Liver (tissue), 9 donors: ENCODE measurements around the gene KCNJ10. TPM values are rescaled to one million over a fixed set of nuclear protein-coding genes. Genes with fewer than 3 reads are reported as not detected.

Source experiments
- DNase-seq: peaks from one replicate; pipeline ENCODE4 v3.0.0-alpha.2; 2017; ENCODE audit warnings: low spot score
- H3K27ac ChIP-seq, 2 donors: one replicate each; pipeline ENCODE4 v1.7.0; 2013; ENCODE audit warnings: inconsistent platforms in 2 of 2, low read length in 2 of 2, control low read depth in 1 of 2, low read depth in 1 of 2, mild to moderate bottlenecking in 1 of 2
- H3K27me3 ChIP-seq, 4 donors: one replicate each; pipeline versions ENCODE4 v1.6.1 to v1.7.0; 2013; ENCODE audit warnings: low read length in 3 of 4, inconsistent platforms in 1 of 4, mild to moderate bottlenecking in 1 of 4, moderate library complexity in 1 of 4; ENCODE audit not compliant: control insufficient read depth in 4 of 4, insufficient read depth in 4 of 4
- H3K36me3 ChIP-seq, 4 donors: one replicate each; pipeline versions ENCODE4 v1.6.1 to v1.7.0; 2013; ENCODE audit warnings: low read length in 3 of 4, mild to moderate bottlenecking in 3 of 4, low read depth in 1 of 4, moderate library complexity in 1 of 4; ENCODE audit not compliant: control insufficient read depth in 4 of 4, insufficient read depth in 3 of 4
- H3K4me1 ChIP-seq, 4 donors: one replicate each; pipeline versions ENCODE4 v1.6.1 to v1.7.0; 2013; ENCODE audit warnings: low read length in 3 of 4, mild to moderate bottlenecking in 3 of 4, moderate library complexity in 1 of 4; ENCODE audit not compliant: control insufficient read depth in 4 of 4, insufficient read depth in 4 of 4
- H3K4me3 ChIP-seq, 3 donors: one replicate each; pipeline versions ENCODE4 v1.6.1 to v1.7.0; 2013; ENCODE audit warnings: low read length in 3 of 3, control low read depth in 1 of 3, low read depth in 1 of 3, mild to moderate bottlenecking in 1 of 3
- H3K9ac ChIP-seq, 2 donors: one replicate each; pipeline ENCODE4 v1.7.0; 2013; ENCODE audit warnings: low read length in 2 of 2, mild to moderate bottlenecking in 2 of 2, moderate library complexity in 2 of 2, control low read depth in 1 of 2, low read depth in 1 of 2
- H3K9me3 ChIP-seq, 4 donors: one replicate each; pipeline versions ENCODE4 v1.6.1 to v1.7.0; 2013; ENCODE audit warnings: low read length in 3 of 4; ENCODE audit not compliant: control insufficient read depth in 4 of 4
- ATF3 ChIP-seq: IDR thresholded peaks from 2 replicates; pipeline ENCODE4 v1.6.1; 2016; ENCODE audit warnings: antibody characterized with exemption
- CTCF ChIP-seq: fragments of 150-350 bp; IDR thresholded peaks from 2 replicates; pipeline ENCODE4 v1.5.1; 2017; ENCODE audit warnings: improper control_type of control experiment, low read depth, low read length; ENCODE audit not compliant: missing input control
- EGR1 ChIP-seq, 2 donors: IDR thresholded peaks; 2 replicates each; pipeline ENCODE4 v1.6.1; 2016 to 2018; ENCODE audit warnings: antibody characterized with exemption in 2 of 2, low read depth in 2 of 2
- FOXA1 ChIP-seq: IDR thresholded peaks from 2 replicates; pipeline ENCODE4 v1.6.1; 2016; ENCODE audit warnings: antibody characterized with exemption
- FOXA2 ChIP-seq: IDR thresholded peaks from 2 replicates; pipeline ENCODE4 v1.6.1; 2016; ENCODE audit warnings: antibody characterized with exemption
- GABPA ChIP-seq, 2 donors: IDR thresholded peaks in 1 of 2; conservative IDR thresholded peaks in 1 of 2; 2 replicates each; pipeline ENCODE4 v1.6.1; 2016; ENCODE audit warnings: antibody characterized with exemption in 2 of 2, mild to moderate bottlenecking in 1 of 2, moderate library complexity in 1 of 2
- HNF4A ChIP-seq, 2 donors: conservative IDR thresholded peaks; 2 replicates each; pipeline ENCODE4 v1.6.1; 2016; ENCODE audit warnings: antibody characterized with exemption in 2 of 2, mild to moderate bottlenecking in 2 of 2
- HNF4G ChIP-seq: IDR thresholded peaks from 2 replicates; pipeline ENCODE4 v1.6.1; 2016; ENCODE audit warnings: antibody characterized with exemption
- JUND ChIP-seq, 2 donors: IDR thresholded peaks; 2 replicates each; pipeline ENCODE4 v1.6.1; 2016; ENCODE audit warnings: antibody characterized with exemption in 2 of 2
- MAX ChIP-seq: IDR thresholded peaks from 2 replicates; pipeline ENCODE4 v1.6.1; 2016; ENCODE audit warnings: antibody characterized with exemption
- NR2F2 ChIP-seq: IDR thresholded peaks from 2 replicates; pipeline ENCODE4 v1.6.1; 2016; ENCODE audit warnings: antibody characterized with exemption
- RAD21 ChIP-seq, 2 donors: IDR thresholded peaks; 2 replicates each; pipeline ENCODE4 v1.6.1; 2016; ENCODE audit warnings: antibody characterized with exemption in 2 of 2, mild to moderate bottlenecking in 2 of 2
- REST ChIP-seq: IDR thresholded peaks from 2 replicates; pipeline ENCODE4 v1.6.1; 2016; ENCODE audit warnings: antibody characterized with exemption, mild to moderate bottlenecking
- RXRA ChIP-seq, 2 donors: IDR thresholded peaks; 2 replicates each; pipeline ENCODE4 v1.6.1; 2017 to 2018; ENCODE audit warnings: antibody characterized with exemption in 2 of 2, mild to moderate bottlenecking in 1 of 2
- SP1 ChIP-seq: IDR thresholded peaks from 2 replicates; pipeline ENCODE4 v1.6.1; 2018; ENCODE audit warnings: antibody characterized with exemption, mild to moderate bottlenecking
- TAF1 ChIP-seq: conservative IDR thresholded peaks from 2 replicates; pipeline ENCODE4 v1.6.1; 2016; ENCODE audit warnings: antibody characterized with exemption, mild to moderate bottlenecking
- YY1 ChIP-seq: IDR thresholded peaks from 2 replicates; pipeline ENCODE4 v1.6.1; 2016; ENCODE audit warnings: antibody characterized with exemption, mild to moderate bottlenecking
- ZBTB33 ChIP-seq: IDR thresholded peaks from 2 replicates; pipeline ENCODE4 v1.6.1; 2016; ENCODE audit warnings: antibody characterized with exemption
- WGBS: extraction: QIAGEN DNeasy Blood & Tissue Kit; methylation state at CpG from one replicate; pipeline ENCODE4 v1.1.7; 2013; 5-methylcytosine and 5-hydroxymethylcytosine counted together
- polyA plus RNA-seq, 2 donors: library from polyadenylated mRNA; stranded (reverse) in 1 of 2; unstranded in 1 of 2; fragments of 200-250 nt in 1 of 2; fragments of >200 nt in 1 of 2; fragmentation: Nextera tagmentation in 1 of 2; extraction: Ambion mirVana in 1 of 2; gene quantifications; one replicate each; pipeline versions ENCODE4 v1.2.1 to v1.2.3, GENCODE V29; 2013 to 2015
- total RNA-seq, 2 donors: library from RNA; depleted of rRNA; stranded (reverse); fragments of >200 nt; gene quantifications; one replicate each; pipeline ENCODE4 v1.2.3, GENCODE V29; 2014
- donor health status: healthy.
- donor health status: healthy.
- donor health status: healthy.
- donor health status: healthy.
- donor health status: healthy.

Gene KCNJ10
- total and polyA plus RNA-seq, 4 donors: 0.48 to 1.6 (median 0.52) TPM

- Histone ChIP-seq H3K9me3 (no peaks in the 10 kb centered on the region), H3K27ac (peak overlapping the region; percentile 54 to 73), H3K4me3 (peak overlapping the region in 2 of 3 donors; percentile 9 to 45), H3K27me3 (no peaks in the 10 kb centered on the region), H3K4me1 (peaks cover 0 to 11% (median 5%) of the 10 kb centered on the region in 4 donors), H3K36me3 (no peaks in the 10 kb centered on the region), H3K9ac (no peak overlapping the region)
- TF ChIP-seq GABPA (IDR thresholded peaks at IDR 0.05 in 1 of 2, conservative IDR thresholded peaks at IDR 0.05 in 1 of 2) (peak in 1 of 2 donors; percentile 79), RAD21 (IDR thresholded peaks at IDR 0.05) (peak; percentile 34 to 41), HNF4G (no peak), FOXA1 (peak; percentile 77), ZBTB33 (peak; percentile 70), YY1 (peak; percentile 89), RXRA (IDR thresholded peaks at IDR 0.05) (peak; percentile 83 to 90), CTCF (no peak), SP1 (peak; percentile 95), TAF1 (peak; percentile 68), EGR1 (IDR thresholded peaks at IDR 0.05; ENCODE audit: low read depth in 2 of 2) (peak in 1 of 2 donors; percentile 82), MAX (peak; percentile 74), JUND (IDR thresholded peaks at IDR 0.05) (peak; percentile 36 to 82), FOXA2 (peak; percentile 75), REST (peak; percentile 84), NR2F2 (no peak), ATF3 (no peak), HNF4A (conservative IDR thresholded peaks at IDR 0.05) (peak; percentile 59 to 66)
- WGBS: 20% methylated on average over 4 of the region's 4 CpGs
- no peak for DNase-seq
Measured at GRCh38 chr1:159991513-159991912, 78.4 kb downstream of the KCNJ10 start.
